GM18526 (cell line): ENCODE data around the gene PKP3.

Experiments
- POLR2A ChIP-seq: IDR thresholded peaks from 3 replicates; pipeline ENCODE4 v1.6.1; 2011; ENCODE audit not compliant: insufficient read length; ENCODE audit errors: extremely low read depth

Gene PKP3

DNA sequence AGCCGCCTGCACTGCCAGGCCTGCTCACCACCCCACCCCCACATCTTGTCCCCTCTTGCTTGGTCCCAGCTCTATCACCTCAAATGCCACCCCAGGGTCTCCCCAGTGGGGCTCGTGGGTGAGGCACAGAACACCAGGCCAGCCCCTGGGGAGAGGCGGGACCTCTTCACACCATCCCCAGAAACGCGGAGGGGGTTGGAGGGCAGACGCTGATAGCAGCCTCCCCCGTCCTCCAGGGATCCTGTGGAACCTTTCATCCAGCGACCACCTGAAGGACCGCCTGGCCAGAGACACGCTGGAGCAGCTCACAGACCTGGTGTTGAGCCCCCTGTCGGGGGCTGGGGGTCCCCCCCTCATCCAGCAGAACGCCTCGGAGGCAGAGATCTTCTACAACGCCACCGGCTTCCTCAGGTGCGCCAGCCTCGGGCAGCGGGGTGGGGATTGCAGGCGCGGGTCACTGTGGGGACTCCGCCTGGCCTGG lies 5.8 kb downstream of the PKP3 start:
- TF ChIP-seq POLR2A, result no peak

DNA sequence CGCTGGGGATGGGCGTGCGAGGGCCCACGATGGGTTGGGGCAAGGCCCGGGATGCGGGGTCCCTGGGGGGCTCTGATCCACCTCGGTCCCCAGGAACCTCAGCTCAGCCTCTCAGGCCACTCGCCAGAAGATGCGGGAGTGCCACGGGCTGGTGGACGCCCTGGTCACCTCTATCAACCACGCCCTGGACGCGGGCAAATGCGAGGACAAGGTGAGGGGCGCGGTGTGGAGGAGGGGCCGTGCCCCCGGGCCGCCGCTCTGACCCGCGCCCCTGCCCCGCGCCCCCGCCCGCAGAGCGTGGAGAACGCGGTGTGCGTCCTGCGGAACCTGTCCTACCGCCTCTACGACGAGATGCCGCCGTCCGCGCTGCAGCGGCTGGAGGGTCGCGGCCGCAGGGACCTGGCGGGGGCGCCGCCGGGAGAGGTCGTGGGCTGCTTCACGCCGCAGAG lies 6.3 kb downstream of the PKP3 start:
- no peak for TF ChIP-seq POLR2A

DNA sequence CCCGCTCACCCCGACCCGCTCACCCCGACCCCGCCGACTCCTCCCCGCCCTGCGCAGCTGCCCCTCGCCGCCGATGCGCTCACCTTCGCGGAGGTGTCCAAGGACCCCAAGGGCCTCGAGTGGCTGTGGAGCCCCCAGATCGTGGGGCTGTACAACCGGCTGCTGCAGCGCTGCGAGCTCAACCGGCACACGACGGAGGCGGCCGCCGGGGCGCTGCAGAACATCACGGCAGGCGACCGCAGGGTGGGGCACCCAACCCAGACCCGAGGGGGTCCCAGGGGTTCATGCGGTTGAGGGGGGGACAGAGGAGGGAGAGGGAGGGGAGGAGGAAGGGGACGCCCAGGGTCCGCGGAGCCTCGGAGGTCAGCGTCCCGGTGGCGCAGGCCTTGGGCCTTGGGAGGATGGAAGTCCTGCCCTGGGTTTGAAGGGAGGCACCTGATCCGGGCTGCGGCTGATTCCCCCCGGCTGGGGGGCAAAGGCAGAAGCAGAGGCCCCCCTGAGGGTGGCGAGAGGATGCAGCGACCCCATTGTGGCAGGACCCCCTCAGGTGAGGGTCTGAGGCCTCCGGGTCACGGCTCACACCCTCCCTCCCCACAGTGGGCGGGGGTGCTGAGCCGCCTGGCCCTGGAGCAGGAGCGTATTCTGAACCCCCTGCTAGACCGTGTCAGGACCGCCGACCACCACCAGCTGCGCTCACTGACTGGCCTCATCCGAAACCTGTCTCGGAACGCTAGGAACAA lies 9.2 kb downstream of the PKP3 start:
- no peak for TF ChIP-seq POLR2A

GRCh38 chr11:403761-404431 lies 9.9 kb downstream of the PKP3 start:
- TF ChIP-seq POLR2A, result no peak

DNA sequence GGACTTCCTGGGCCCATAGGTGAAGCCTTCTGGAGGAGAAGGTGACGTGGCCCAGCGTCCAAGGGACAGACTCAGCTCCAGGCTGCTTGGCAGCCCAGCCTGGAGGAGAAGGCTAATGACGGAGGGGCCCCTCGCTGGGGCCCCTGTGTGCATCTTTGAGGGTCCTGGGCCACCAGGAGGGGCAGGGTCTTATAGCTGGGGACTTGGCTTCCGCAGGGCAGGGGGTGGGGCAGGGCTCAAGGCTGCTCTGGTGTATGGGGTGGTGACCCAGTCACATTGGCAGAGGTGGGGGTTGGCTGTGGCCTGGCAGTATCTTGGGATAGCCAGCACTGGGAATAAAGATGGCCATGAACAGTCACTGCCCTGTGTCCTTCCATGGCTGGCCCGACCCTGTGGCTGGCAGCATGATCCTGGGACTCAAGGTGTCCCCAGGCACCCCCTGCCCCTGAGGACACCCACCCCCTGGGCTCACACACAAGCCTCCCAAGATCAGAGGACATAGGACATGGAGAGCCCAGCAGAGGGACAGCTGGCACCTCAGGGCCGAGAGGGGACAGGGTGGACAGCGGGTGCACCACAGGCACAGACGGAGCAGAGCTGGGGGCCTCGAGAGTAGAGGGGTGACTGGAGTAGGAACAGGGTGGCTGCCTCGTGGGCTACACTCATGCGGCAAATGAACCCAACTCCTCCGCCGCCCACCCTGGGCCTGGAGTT lies 10.7 kb downstream of the PKP3 start:
- TF ChIP-seq POLR2A, result no peak

DNA sequence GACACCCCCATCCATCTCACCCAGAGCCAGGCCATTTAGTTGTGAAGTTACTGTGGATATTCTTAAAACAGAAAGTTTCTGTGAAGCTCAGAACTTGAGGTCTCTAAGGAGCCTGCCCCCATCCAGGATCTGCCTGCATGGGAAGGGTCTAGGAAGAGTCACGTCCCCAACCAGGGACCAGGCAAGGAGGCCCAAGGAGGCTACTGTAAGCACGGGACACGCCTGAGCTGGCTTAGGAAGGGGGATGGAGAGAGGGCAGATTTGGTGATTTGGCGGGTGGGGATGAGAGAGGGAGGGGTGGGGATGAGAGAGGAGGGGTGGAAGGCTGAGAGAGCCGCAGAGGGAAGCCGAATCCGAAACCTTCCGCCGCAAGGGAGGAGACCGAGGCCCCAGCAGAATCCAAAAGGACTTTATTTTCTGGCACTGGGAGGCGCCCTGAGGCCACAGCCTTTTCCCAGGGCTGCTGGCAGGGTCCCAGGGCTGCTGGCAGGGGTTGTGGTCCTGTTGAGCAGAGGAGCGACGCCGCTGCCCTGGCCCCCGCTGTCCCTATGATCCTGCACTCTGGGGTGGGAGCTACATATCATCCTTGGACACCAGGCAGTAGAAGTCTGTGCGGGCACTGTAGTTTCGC lies 11.4 kb downstream of the PKP3 start:
- no peak for TF ChIP-seq POLR2A

DNA sequence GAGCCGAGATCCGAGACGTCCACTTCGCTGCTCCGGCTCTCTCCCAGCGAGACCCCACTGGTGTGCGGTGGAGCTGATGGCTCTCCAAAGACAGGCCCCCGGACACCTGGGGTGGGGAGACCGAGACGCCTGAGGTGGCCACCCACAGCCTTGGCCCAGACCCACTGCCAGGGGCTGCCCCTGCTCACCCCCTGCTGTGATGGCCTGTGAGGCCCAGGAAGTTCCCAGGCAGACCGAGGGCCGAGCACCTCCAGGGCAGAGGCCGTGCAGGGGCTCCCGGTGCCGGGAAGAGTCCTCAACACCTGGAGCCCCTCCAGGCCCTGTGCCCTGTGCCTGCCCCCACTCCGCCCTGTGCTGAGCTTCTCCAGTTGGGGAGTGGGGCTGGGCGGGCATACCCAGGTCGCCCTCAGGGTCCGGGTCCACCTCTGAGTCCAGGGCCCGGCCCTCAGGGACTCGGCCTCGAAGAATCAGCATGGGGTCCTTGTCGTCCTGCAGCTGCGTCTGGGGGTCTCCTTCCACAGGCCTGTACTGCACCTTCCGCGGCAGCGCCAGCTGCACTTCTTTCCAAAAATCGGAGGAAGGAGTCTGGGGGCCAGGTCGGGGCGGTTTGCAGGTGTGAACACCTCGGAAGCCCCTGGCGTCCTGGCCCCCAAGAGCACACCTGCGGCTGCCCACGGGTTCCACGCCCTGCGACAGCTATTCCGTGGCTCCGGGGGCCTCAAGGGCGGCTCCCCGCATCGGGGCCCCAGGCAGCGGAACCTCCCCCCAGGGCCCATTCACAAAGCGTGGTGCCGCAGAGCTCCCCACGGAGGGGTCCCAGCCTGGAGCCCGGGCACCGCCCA lies 12.2 kb downstream of the PKP3 start:
- no peak for TF ChIP-seq POLR2A

DNA sequence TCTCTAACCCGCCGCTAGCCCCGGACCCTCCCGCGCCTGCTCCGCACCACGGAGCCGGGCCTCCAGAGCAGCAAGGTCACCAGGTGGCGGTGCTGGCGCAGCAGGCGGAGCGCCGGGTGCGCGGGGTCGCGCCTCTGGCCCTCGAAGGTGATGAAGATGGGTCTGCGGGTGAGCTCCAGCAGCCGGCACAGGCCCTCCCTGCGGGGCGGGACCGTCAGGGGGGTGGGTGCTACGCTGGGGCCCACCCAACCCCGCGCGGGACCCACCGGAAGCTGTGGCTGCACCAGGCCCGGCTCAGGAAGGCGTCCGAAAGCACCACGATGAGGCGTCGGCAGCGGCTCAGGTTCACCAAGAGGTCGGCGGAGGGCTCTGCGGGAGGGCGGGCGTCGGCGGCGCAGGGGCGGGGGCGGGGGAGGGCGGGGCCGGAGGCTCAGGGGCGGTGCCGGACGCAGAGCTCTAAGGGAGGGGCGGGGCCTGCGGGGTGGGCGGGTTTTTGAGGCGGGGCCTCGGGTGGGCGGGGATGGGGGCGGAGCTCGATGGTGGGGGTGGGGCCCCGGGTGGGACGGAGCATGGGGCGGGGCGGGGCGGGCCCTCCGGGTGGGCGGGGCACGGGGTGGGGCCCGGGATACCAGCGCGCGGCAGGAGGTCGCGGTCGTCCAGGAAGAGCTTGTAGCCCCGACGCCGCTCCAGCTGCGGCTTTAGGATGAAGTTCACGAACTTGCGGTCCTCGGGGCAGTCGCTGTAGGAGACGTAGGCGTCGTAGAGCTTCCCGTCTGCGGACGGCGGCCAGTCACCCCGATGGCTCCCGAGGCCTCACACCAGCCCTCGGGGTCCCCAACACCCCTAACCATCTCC lies 13.0 kb downstream of the PKP3 start:
- no peak for TF ChIP-seq POLR2A

- no peak for TF ChIP-seq POLR2A
Observed at GRCh38 chr11:407651-408123, 13.7 kb downstream of the PKP3 start.

- TF ChIP-seq POLR2A, result no peak
Observed at GRCh38 chr11:408154-409007, 14.4 kb downstream of the PKP3 start.

- no peak for TF ChIP-seq POLR2A
Observed at GRCh38 chr11:409008-409599, 15.1 kb downstream of the PKP3 start.

DNA sequence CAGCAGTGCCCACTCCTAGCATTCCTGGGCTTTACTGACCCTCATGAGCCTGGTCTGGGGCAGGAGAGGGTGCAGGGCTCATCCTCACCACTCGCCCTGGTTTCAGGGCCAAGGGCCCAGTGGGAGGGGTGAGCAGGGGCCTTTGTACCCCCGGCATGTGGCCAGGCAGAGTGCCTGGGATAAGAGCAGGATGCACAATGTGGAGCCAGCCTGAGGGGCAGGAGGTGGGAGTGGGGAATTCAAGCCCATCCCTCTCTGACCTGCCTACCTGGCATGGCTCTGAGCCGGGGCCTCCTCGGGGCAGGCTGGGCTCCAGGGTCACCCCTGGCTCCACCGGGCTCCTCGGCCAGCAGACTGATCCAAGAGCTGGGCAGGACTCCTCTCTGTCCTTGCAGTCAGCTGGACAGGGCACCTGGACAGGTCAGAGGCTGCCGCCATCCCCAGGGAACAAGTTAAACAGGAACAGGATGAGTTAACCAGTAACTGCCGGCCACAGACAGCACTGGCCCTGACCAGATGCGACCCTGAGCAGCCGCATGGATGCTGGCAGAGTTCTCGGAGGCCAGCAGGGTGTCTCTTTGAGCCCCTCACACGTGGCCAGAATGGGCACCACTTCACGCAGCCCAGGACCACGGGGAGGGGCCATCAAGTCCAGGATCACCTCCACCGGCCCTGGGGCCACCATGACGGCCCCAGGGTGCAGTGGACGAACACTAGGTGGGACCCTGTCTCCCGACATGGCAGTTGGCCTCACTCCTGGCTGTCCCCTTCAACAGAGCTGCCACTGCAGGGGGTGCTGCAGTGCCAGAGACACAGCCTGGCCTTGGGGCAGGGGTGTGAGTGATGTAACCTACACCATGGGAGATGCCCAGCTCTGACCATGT lies 15.8 kb downstream of the PKP3 start:
- TF ChIP-seq POLR2A, result no peak
